Activated T-cell treated with anti-CD3 and anti-CD28 coated beads, Interleukin-2, amount 50 U/mL, for 4 hours (primary cell): Measurements from ENCODE around the gene B3GALNT1. TPM values are rescaled to one million over a fixed set of nuclear protein-coding genes. Genes with fewer than 3 reads are reported as not detected.
A peak's percentile ranks its signal among the peaks of the same experiment; 100 is the strongest.
"Not testable (repeated sequence)": the region's sequence is repeated elsewhere in the genome, so short reads cannot be mapped to it uniquely, and the experiment has no call there.

Experiments used
- ATAC-seq, 2 donors: fragments of 200-7000 bp; cut with Tn5 transposase; one replicate each; pipeline ENCODE4 v1.10.0; 2021
- DNase-seq: peaks from one replicate; pipeline ENCODE4 v3.0.0-alpha.2; 2020
- H3K27me3 Mint-ChIP-seq: one replicate; pipeline ENCODE4 v1.8.0; 2021; ENCODE audit warnings: low read depth, mixed read lengths
- H3K36me3 Mint-ChIP-seq: one replicate; pipeline ENCODE4 v1.8.0; 2022; ENCODE audit warnings: mixed read lengths; ENCODE audit not compliant: insufficient read depth
- H3K4me1 Mint-ChIP-seq: one replicate; pipeline ENCODE4 v1.8.0; 2021; ENCODE audit warnings: low read depth, mixed read lengths
- H3K4me3 Mint-ChIP-seq: one replicate; pipeline ENCODE4 v1.8.0; 2021; ENCODE audit warnings: mild to moderate bottlenecking, moderate library complexity, mixed read lengths
- H3K9me3 Mint-ChIP-seq: one replicate; pipeline ENCODE4 v1.8.0; 2021; ENCODE audit warnings: mixed read lengths
- total RNA-seq, 3 donors: library from RNA; stranded (reverse); gene quantifications; one replicate each; pipeline ENCODE4 v1.2.1, GENCODE V29; 2021

Gene B3GALNT1
- total RNA-seq, 3 donors from 2014 or later, result 1.3 to 2.4 (median 2.4) TPM

- no peaks in the 10 kb centered on the region for H3K36me3 Mint-ChIP-seq
- no peak for ATAC-seq
- H3K9me3 Mint-ChIP-seq, result no peaks in the 10 kb centered on the region
- no peaks in the 10 kb centered on the region for H3K27me3 Mint-ChIP-seq
- no peaks in the 10 kb centered on the region for H3K4me1 Mint-ChIP-seq
- DNase-seq, result no peak
- no peak overlapping the region for H3K4me3 Mint-ChIP-seq
Observed at GRCh38 chr3:161067335-161067734, 37.8 kb downstream of the B3GALNT1 start.

GRCh38 chr3:161066930-161067329, 38.2 kb downstream of the B3GALNT1 start:
- Mint-ChIP-seq H3K9me3 (no peaks in the 10 kb centered on the region), H3K4me3 (no peak overlapping the region), H3K4me1 (no peaks in the 10 kb centered on the region), H3K36me3 (no peaks in the 10 kb centered on the region), H3K27me3 (no peaks in the 10 kb centered on the region)
- DNase-seq, result no peak
- no peak for ATAC-seq

- H3K36me3 Mint-ChIP-seq, result no peaks in the 10 kb centered on the region
- ATAC-seq, result no peak
- H3K4me1 Mint-ChIP-seq, result no peaks in the 10 kb centered on the region
- H3K4me3 Mint-ChIP-seq, result no peak overlapping the region
- DNase-seq, result no peak
- H3K27me3 Mint-ChIP-seq, result no peaks in the 10 kb centered on the region
- no peaks in the 10 kb centered on the region for H3K9me3 Mint-ChIP-seq
Observed at GRCh38 chr3:161064413-161064812, 40.7 kb downstream of the B3GALNT1 start.

- no peak overlapping the region for H3K4me3 Mint-ChIP-seq
- no peak for DNase-seq
- no peaks in the 10 kb centered on the region for H3K4me1 Mint-ChIP-seq
- H3K36me3 Mint-ChIP-seq, result no peaks in the 10 kb centered on the region
- no peaks in the 10 kb centered on the region for H3K9me3 Mint-ChIP-seq
- ATAC-seq, result no peak
- no peaks in the 10 kb centered on the region for H3K27me3 Mint-ChIP-seq
Observed at GRCh38 chr3:161054860-161055604, 50.1 kb downstream of the B3GALNT1 start.

- DNase-seq (no peak), ATAC-seq (no peak)
- Mint-ChIP-seq H3K27me3 (no peaks in the 10 kb centered on the region), H3K36me3 (no peaks in the 10 kb centered on the region), H3K4me3 (no peak overlapping the region), H3K9me3 (no peaks in the 10 kb centered on the region), H3K4me1 (no peaks in the 10 kb centered on the region)
Observed at GRCh38 chr3:161051856-161052255, 53.3 kb downstream of the B3GALNT1 start.

GRCh38 chr3:161050935-161051334, 54.2 kb downstream of the B3GALNT1 start:
- Mint-ChIP-seq H3K4me3 (no peak overlapping the region), H3K4me1 (no peaks in the 10 kb centered on the region), H3K36me3 (no peaks in the 10 kb centered on the region), H3K9me3 (no peaks in the 10 kb centered on the region), H3K27me3 (no peaks in the 10 kb centered on the region)
- no peak for ATAC-seq
- DNase-seq, result no peak

GRCh38 chr3:161049683-161050248, 55.4 kb downstream of the B3GALNT1 start:
- Mint-ChIP-seq H3K9me3 (peaks cover 7% of the 10 kb centered on the region), H3K27me3 (no peaks in the 10 kb centered on the region), H3K36me3 (no peaks in the 10 kb centered on the region), H3K4me1 (no peaks in the 10 kb centered on the region), H3K4me3 (no peak overlapping the region)
- DNase-seq (no peak), ATAC-seq (no peak)

GRCh38 chr3:161043336-161044035, 61.7 kb downstream of the B3GALNT1 start:
- H3K27me3 Mint-ChIP-seq, result no peaks in the 10 kb centered on the region
- H3K4me1 Mint-ChIP-seq, result no peaks in the 10 kb centered on the region
- H3K9me3 Mint-ChIP-seq, result peaks cover 19% of the 10 kb centered on the region
- DNase-seq (no peak), ATAC-seq (no peak)
- H3K36me3 Mint-ChIP-seq, result peaks cover 4% of the 10 kb centered on the region
- H3K4me3 Mint-ChIP-seq, result no peak overlapping the region

GRCh38 chr3:161042023-161042501, 63.1 kb downstream of the B3GALNT1 start:
- Mint-ChIP-seq H3K36me3 (peaks cover 4% of the 10 kb centered on the region), H3K4me1 (no peaks in the 10 kb centered on the region), H3K9me3 (peaks cover 20% of the 10 kb centered on the region), H3K4me3 (no peak overlapping the region), H3K27me3 (no peaks in the 10 kb centered on the region)
- DNase-seq, result no peak
- no peak for ATAC-seq

- no peaks in the 10 kb centered on the region for H3K27me3 Mint-ChIP-seq
- peaks cover 4% of the 10 kb centered on the region for H3K36me3 Mint-ChIP-seq
- peaks cover 8% of the 10 kb centered on the region for H3K4me1 Mint-ChIP-seq
- H3K9me3 Mint-ChIP-seq, result peaks cover 11% of the 10 kb centered on the region
- DNase-seq (no peak), ATAC-seq (no peak)
- H3K4me3 Mint-ChIP-seq, result no peak overlapping the region
Observed at GRCh38 chr3:161038725-161039124, 66.4 kb downstream of the B3GALNT1 start.

GRCh38 chr3:161035711-161036110, 69.4 kb downstream of the B3GALNT1 start:
- no peaks in the 10 kb centered on the region for H3K36me3 Mint-ChIP-seq
- ATAC-seq (no peak), DNase-seq (no peak)
- H3K9me3 Mint-ChIP-seq, result peaks cover 13% of the 10 kb centered on the region
- H3K4me1 Mint-ChIP-seq, result peaks cover 8% of the 10 kb centered on the region
- H3K27me3 Mint-ChIP-seq, result no peaks in the 10 kb centered on the region
- no peak overlapping the region for H3K4me3 Mint-ChIP-seq

- peak; percentile 62 to 67 for ATAC-seq
- not testable (repeated sequence) for H3K27me3 Mint-ChIP-seq, H3K4me3 Mint-ChIP-seq
Observed at GRCh38 chr3:161034913-161035550, 70.1 kb downstream of the B3GALNT1 start.

More at GRCh38 chr3:161034913-161035550, 70.1 kb downstream of the B3GALNT1 start:
- not testable (repeated sequence) for DNase-seq, H3K4me1 Mint-ChIP-seq, H3K36me3 Mint-ChIP-seq
- peaks cover 13% of the 10 kb centered on the region for H3K9me3 Mint-ChIP-seq
